Nucleus accumbens (tissue), 56 donors: ENCODE results near the gene PROM1.
A peak's percentile ranks its signal among the peaks of the same experiment; 100 is the strongest.

Source experiments
- DNase-seq, 56 donors: peaks; one replicate each; lab custom pipeline; 2025; lab: John Stamatoyannopoulos, UW

PROM1 gene

GRCh38 chr4:16083241-16084191 lies at the start of gene PROM1:
Gene PROM1 (minus strand): TSS chr4:16084023. CDS start chr4:16075906, 8,117 bp downstream.
- DNase-seq = no peak

- no peak for DNase-seq
Measured at GRCh38 chr4:16133406-16133805, 49.6 kb upstream of the PROM1 start.

- no peak for DNase-seq
Measured at GRCh38 chr4:16131293-16131692, 47.5 kb upstream of the PROM1 start.

GRCh38 chr4:16129336-16129735 lies 45.5 kb upstream of the PROM1 start:
- no peak for DNase-seq

GRCh38 chr4:16126714-16127113 lies 42.9 kb upstream of the PROM1 start:
- no peak for DNase-seq

- DNase-seq = no peak
Measured at GRCh38 chr4:16125571-16126445, 42.0 kb upstream of the PROM1 start.

GRCh38 chr4:16124232-16124631 lies 40.4 kb upstream of the PROM1 start:
- DNase-seq = peak in 1 of 56 donors; percentile 3

GRCh38 chr4:16123356-16124084 lies 39.7 kb upstream of the PROM1 start:
- DNase-seq = no peak

- DNase-seq = no peak
Measured at GRCh38 chr4:16122784-16123183, 39.0 kb upstream of the PROM1 start.

- no peak for DNase-seq
Measured at GRCh38 chr4:16122308-16122711, 38.5 kb upstream of the PROM1 start.

- no peak for DNase-seq
Measured at GRCh38 chr4:16120720-16121119, 36.9 kb upstream of the PROM1 start.

- no peak for DNase-seq
Measured at GRCh38 chr4:16119981-16120380, 36.2 kb upstream of the PROM1 start.

GRCh38 chr4:16118090-16118489 lies 34.3 kb upstream of the PROM1 start:
- no peak for DNase-seq

GRCh38 chr4:16117164-16117563 lies 33.3 kb upstream of the PROM1 start:
- no peak for DNase-seq

GRCh38 chr4:16116493-16116990 lies 32.7 kb upstream of the PROM1 start:
- DNase-seq = no peak

GRCh38 chr4:16116019-16116418 lies 32.2 kb upstream of the PROM1 start:
- DNase-seq = no peak

- DNase-seq = no peak
Measured at GRCh38 chr4:16114546-16114945, 30.7 kb upstream of the PROM1 start.

- DNase-seq = no peak
Measured at GRCh38 chr4:16113741-16114140, 29.9 kb upstream of the PROM1 start.

- no peak for DNase-seq
Measured at GRCh38 chr4:16111533-16111932, 27.7 kb upstream of the PROM1 start.

GRCh38 chr4:16110661-16111290 lies 27.0 kb upstream of the PROM1 start:
- no peak for DNase-seq
